Left cardiac atrium (tissue), 4 donors: ENCODE data around the gene ASPHD2. TPM values are rescaled to one million over a fixed set of nuclear protein-coding genes. Genes with fewer than 3 reads are reported as not detected.
"Not testable (repeated sequence)": the region's sequence is repeated elsewhere in the genome, so short reads cannot be mapped to it uniquely, and the experiment has no call there.

Experiments
- ATAC-seq, 2 donors: fragments of 200-7000 bp; cut with Tn5 transposase; one replicate each; pipeline ENCODE4 v1.9.1; 2020; ENCODE audit warnings: mild to moderate bottlenecking in 2 of 2, moderate library complexity in 2 of 2
- DNase-seq: peaks from one replicate; pipeline ENCODE4 v3.0.0-alpha.2; 2020
- intact Hi-C, 2 donors: fragments of 100-400 bp; cut with DNase I; formaldehyde crosslinking; loops; one replicate each; pipeline versions ENCODE4 v1.14.1 to v1.15.1; 2022 to 2023
- long read RNA-seq: library from polyadenylated mRNA; unstranded; transcript quantifications from one replicate; pipeline ENCODE4 v2.0.0, GENCODE V29; 2021
- total RNA-seq, 2 donors: library from RNA; stranded (reverse); fragmentation: NEBNext Ultra II Directional; extraction: Animal tissue kit (Norgen Biotek cat#: 25700); gene quantifications; one replicate each; pipeline ENCODE4 v1.2.1, GENCODE V29; 2021
- donor health status: DM: no; HTN: yes; CAD: no.
- donor health status: DM: no; HTN: yes; CAD: no; lungs with severe emphysema.
- donor health status: DM: yes; HTN: yes; CAD: no.
- donor health status: Dilated cardiomyopathy.

The ASPHD2 gene
- under 1 TPM; 0.18 to 0.31 TPM for total RNA-seq
- long read RNA-seq, result 0 reads

GRCh38 chr22:26428515-26429457 lies at the start of gene ASPHD2:
Gene ASPHD2 (plus strand): TSS chr22:26429260. CDS start chr22:26433616, 4,356 bp downstream.
- intact Hi-C loops, result no loop called here
- ATAC-seq (peak; percentile 87 to 94), DNase-seq (peak; percentile 70)

- intact Hi-C loops, result no loop called here
- ATAC-seq (no peak), DNase-seq (no peak)
Observed at GRCh38 chr22:26380072-26380830, 48.8 kb upstream of the ASPHD2 start.

GRCh38 chr22:26382782-26383181 lies 46.3 kb upstream of the ASPHD2 start:
- DNase-seq (no peak), ATAC-seq (no peak)
- intact Hi-C loops, result no loop called here

- no peak for DNase-seq
- no peak for ATAC-seq
- intact Hi-C loops, result no loop called here
Observed at GRCh38 chr22:26383968-26384556, 45.0 kb upstream of the ASPHD2 start.

GRCh38 chr22:26385164-26385563 lies 43.9 kb upstream of the ASPHD2 start:
- ATAC-seq, result no peak
- intact Hi-C loops, result no loop called here
- DNase-seq, result no peak

GRCh38 chr22:26389125-26389524 lies 39.9 kb upstream of the ASPHD2 start:
- ATAC-seq (no peak), DNase-seq (no peak)
- intact Hi-C loops, result no loop called here

DNA sequence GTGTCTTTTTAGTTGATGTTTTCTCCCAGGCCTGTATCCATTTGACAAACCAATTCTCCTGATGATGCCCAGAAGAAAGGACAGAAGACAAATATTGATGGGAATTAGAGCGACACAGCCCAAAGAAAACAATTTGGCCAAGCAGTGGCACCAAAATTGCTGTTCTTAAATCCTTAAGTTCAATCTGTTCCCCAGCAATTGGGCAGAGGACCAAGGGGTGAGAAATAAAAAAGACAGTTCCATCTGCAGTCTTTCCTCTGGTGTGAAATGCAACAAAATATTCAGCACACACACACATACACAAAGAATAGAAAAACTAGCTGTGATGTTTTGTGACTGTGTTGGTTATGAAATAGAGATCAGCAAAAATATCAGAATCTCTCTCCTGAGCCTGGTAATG lies 38.0 kb upstream of the ASPHD2 start:
- DNase-seq (no peak), ATAC-seq (no peak)
- intact Hi-C loops, result no loop called here

DNA sequence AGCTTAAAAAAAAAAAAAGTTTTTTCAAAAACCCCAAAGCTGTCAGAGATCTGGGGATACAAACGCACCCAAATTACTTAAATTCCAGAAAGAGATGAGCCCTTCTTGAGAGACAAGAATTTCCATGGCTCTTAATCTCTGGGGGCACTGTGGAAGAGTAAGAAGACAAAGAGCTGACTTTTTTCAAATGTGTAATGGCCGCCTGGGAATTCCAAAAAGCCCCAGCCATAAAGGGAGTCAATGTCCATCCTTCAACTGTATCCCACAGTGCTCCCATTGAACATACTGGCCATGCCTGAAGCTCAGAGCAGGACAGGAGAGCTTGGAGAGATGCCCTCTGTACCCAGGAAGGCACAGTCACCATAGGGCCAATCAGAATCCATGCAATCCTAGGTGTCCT lies 37.4 kb upstream of the ASPHD2 start:
- ATAC-seq (no peak), DNase-seq (no peak)
- intact Hi-C loops, result no loop called here

GRCh38 chr22:26393929-26394328 lies 35.1 kb upstream of the ASPHD2 start:
- intact Hi-C loops, result no loop called here

GRCh38 chr22:26394777-26395176 lies 34.3 kb upstream of the ASPHD2 start:
- intact Hi-C loops, result loop anchor here in 1 of 2 donors (5.0 kb wide), 1 partner anchor 68 kb away; no protein-coding TSS in a partner anchor
- ATAC-seq, result no peak
- DNase-seq, result no peak

More at GRCh38 chr22:26393929-26394328, 35.1 kb upstream of the ASPHD2 start:
- no peak for DNase-seq
- ATAC-seq, result no peak

DNA sequence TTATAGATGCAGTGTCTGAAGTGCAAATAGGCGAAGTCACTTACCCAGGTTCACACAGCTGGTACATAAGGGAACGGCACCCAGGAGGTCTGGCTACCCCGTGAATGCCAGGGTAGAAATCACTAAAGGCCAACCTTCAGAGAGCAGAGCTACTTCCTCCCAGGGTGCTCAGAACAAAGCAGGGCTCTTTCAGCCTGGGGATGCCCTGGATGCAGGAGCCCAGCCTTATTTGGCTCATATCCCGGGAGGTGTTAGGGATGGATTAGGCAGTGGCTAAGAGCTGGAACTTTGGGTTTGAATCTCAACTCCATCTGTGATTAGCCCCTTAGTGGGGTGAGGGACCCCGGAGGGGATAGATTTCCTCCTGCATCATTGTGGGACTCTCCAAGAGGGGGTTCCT lies 33.1 kb upstream of the ASPHD2 start:
- DNase-seq, result no peak
- no peak for ATAC-seq
- intact Hi-C loops, result loop anchor here in 1 of 2 donors (5.0 kb wide), 1 partner anchor 66 kb away; no protein-coding TSS in a partner anchor

DNA sequence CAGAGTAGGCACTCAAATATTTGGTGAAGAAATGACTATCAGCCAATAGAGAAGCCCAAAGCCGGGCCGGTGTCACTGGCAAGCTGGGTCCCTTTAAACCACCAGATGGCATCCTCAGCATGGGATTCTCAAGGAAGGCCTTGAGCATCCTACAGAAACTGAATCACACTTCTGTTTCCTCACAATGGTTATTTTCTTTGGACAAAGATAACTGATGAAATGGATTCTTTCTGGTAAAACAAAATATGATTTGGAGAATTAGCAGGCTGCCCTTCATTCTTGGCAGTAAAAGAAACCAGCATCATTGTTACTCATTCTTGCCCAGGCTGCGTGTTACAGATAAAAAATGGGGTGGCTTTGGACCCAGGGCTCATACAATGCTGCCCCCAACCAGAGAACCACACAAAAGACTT lies 30.3 kb upstream of the ASPHD2 start:
- intact Hi-C loops, result loop anchor here (2.0 to 5.0 kb wide), 2 partner anchors 62 to 64 kb away; no protein-coding TSS in a partner anchor
- peak; percentile 70 to 92 for ATAC-seq
- peak; percentile 57 for DNase-seq

GRCh38 chr22:26399289-26399688 lies 29.8 kb upstream of the ASPHD2 start:
- intact Hi-C loops, result loop anchor here (2.0 to 5.0 kb wide), 2 partner anchors 62 to 63 kb away; no protein-coding TSS in a partner anchor
- no peak for DNase-seq
- ATAC-seq, result no peak

GRCh38 chr22:26401726-26402125 lies 27.3 kb upstream of the ASPHD2 start:
- no peak for DNase-seq
- intact Hi-C loops, result no loop called here
- no peak for ATAC-seq

DNA sequence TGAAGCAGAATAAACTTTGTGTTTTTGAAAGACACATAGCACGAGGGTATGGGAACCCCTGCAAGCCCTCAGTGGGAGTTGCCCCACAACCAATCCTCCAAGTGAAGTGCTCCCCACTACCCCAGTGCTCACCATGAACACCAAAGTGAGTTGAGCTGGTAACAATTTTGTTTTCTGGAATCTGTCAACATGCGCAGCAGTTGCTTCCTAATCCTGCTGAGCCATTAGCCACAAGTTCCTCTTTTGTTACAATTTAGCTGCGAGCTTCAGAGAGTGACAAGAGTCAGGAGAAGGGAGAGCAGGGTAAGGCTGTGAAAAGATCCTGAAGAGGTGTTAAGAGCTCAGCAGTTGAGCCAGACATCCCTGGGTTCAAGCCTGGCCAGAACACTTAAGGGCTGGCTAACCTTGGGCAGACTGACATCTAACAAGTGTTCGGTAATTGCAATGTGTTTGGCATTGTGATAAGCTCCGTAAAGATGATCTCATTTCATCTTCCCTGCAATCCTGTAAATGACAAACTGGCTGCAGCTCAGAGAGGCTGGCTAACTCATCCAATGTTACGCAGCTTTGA lies 24.1 kb upstream of the ASPHD2 start:
- peak; percentile 76 to 87 for ATAC-seq
- DNase-seq, result no peak
- intact Hi-C loops, result no loop called here

- intact Hi-C loops, result no loop called here
- ATAC-seq (no peak), DNase-seq (no peak)
Observed at GRCh38 chr22:26406118-26406517, 22.9 kb upstream of the ASPHD2 start.

- ATAC-seq, intact Hi-C loops, DNase-seq: not testable (repeated sequence)
Observed at GRCh38 chr22:26408562-26409220, 20.4 kb upstream of the ASPHD2 start.

DNA sequence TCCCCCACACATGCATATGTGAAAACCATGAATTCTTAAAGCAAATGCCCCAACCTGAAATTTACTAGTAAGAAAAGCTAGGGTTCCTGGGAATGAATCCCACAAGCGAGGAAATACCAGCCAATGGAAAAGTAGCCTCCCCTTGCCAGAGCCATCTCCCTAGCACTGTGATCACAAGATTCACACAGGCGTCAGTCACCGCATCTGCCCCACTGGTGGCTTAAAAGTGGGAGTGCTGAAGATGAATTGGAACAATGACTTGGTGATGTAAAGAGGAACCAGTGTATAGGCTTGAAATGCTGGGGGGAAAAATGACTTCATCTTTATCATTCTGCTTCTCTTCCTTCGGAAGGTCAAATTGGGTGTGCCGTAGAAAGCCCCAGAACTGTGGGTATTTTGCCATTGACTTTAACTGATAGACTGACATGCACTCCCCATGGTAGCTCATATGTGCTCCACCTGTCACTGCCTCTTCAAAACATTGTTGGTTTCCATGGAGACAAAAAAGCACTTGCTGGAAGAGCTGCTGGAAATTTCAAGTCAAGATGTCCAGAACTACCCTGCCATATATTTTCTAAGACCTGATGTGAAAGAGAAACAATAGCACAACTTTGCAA lies 19.2 kb upstream of the ASPHD2 start:
- DNase-seq (no peak), ATAC-seq (peak in 1 of 2 donors; percentile 48)
- intact Hi-C loops, result no loop called here
